MM.1S (cell line): ENCODE data around the gene C21orf91.

Experiments used
- EZH2 ChIP-seq: fragments of 300-600 bp; sonication (generic); optimal IDR thresholded peaks from 2 replicates; pipeline ENCODE3; 2017; ENCODE audit warnings: low read depth, mild to moderate bottlenecking, antibody characterized with exemption, low read length, mixed read lengths
- EZH2phosphoT487 ChIP-seq: fragments of 300-600 bp; sonication (generic); IDR thresholded peaks from 2 replicates; pipeline ENCODE4 v1.6.1; 2018; ENCODE audit warnings: antibody characterized with exemption, low read length
- TF ChIP-seq, protein P1 (sequence below): fragments of 300-600 bp; sonication (generic); IDR thresholded peaks from 2 replicates; pipeline ENCODE4 v1.5.1; 2016; ENCODE audit warnings: antibody characterized with exemption, low read length, mixed read lengths

DNA sequence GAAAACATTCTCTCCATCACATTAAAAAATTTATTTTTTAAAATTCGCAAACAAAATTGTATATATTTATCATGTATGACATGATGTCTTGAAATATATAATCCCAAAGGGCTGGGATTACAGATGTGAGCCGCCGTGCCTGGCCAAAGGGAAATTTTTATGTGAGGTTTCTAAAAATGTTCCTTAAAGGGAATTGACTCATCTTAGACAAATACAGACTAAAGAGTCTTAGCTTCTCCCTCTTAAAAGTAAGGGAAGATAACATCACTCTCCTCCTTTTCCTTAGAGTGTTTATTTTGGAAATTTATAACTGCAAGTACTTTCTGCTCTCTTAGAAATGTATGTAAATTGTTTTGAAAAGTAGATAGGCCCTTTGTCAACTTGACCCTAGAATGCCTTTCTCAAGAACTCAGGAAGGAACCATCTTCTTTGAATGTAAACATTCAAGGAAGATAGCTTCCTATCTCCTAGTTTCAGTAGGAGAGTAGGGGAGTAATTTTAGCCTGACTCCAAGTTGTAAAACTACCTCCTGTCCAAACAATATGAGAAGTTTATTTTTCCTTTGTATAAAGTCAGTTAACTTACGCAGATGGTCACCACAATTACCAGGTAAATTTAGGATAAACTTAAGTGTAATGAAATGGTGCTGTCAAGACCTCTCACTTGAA lies 59.5 kb downstream of the C21orf91 start:
- TF ChIP-seq, protein P1, sequence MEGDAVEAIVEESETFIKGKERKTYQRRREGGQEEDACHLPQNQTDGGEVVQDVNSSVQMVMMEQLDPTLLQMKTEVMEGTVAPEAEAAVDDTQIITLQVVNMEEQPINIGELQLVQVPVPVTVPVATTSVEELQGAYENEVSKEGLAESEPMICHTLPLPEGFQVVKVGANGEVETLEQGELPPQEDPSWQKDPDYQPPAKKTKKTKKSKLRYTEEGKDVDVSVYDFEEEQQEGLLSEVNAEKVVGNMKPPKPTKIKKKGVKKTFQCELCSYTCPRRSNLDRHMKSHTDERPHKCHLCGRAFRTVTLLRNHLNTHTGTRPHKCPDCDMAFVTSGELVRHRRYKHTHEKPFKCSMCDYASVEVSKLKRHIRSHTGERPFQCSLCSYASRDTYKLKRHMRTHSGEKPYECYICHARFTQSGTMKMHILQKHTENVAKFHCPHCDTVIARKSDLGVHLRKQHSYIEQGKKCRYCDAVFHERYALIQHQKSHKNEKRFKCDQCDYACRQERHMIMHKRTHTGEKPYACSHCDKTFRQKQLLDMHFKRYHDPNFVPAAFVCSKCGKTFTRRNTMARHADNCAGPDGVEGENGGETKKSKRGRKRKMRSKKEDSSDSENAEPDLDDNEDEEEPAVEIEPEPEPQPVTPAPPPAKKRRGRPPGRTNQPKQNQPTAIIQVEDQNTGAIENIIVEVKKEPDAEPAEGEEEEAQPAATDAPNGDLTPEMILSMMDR, result no peak
- TF ChIP-seq EZH2 (no peak), EZH2phosphoT487 (no peak)
